CD4-positive, alpha-beta memory T cell (primary cell): Measurements from ENCODE around the gene TEKT2. TPM values are rescaled to one million over a fixed set of nuclear protein-coding genes. Genes with fewer than 3 reads are reported as not detected.

ENCODE experiments used
- CTCF ChIA-PET: fragments of 350-600 bp; sonication (Branson Sonifier 250); formaldehyde crosslinking; loops from one replicate; lab custom pipeline; 2021; ENCODE audit warnings: inconsistent platforms; ENCODE audit not compliant: partially characterized antibody; lab: Charles Lee
- POLR2A ChIA-PET: fragments of 350-600 bp; sonication (Branson Sonifier 250); formaldehyde crosslinking; loops from one replicate; lab custom pipeline; 2021; ENCODE audit not compliant: partially characterized antibody; lab: Charles Lee
- DNase-seq, 5 donors: peaks; one replicate each; pipeline versions ENCODE4 v3.0.0 to v3.0.0-alpha.2; 2020 to 2022; ENCODE audit warnings: mixed read lengths in 1 of 5
- H3K27ac ChIP-seq: one replicate; pipeline ENCODE4 v1.7.0; 2013; ENCODE audit warnings: low read depth, low read length
- H3K27me3 ChIP-seq: 2 replicates; pipeline ENCODE4 v1.7.0; 2013; ENCODE audit warnings: mild to moderate bottlenecking, low read length, moderate library complexity; ENCODE audit not compliant: insufficient read depth
- H3K36me3 ChIP-seq: 2 replicates; pipeline ENCODE4 v1.7.0; 2013; ENCODE audit warnings: mild to moderate bottlenecking, low read length, moderate library complexity; ENCODE audit not compliant: insufficient read depth
- H3K4me1 ChIP-seq: 2 replicates; pipeline ENCODE4 v1.7.0; 2013; ENCODE audit warnings: mild to moderate bottlenecking, low read length, moderate library complexity; ENCODE audit not compliant: insufficient read depth
- H3K4me3 ChIP-seq, 2 donors: one replicate each; pipeline ENCODE4 v1.7.0; 2013; ENCODE audit warnings: low read length in 2 of 2, mild to moderate bottlenecking in 1 of 2
- H3K9me3 ChIP-seq, 2 donors: one replicate each; pipeline ENCODE4 v1.7.0; 2013; ENCODE audit warnings: low read length in 2 of 2, control low read depth in 1 of 2; ENCODE audit not compliant: control insufficient read depth in 1 of 2
- H3K27ac Mint-ChIP-seq, 7 donors: one replicate each; pipeline ENCODE4 v1.8.0; 2020 to 2021; ENCODE audit warnings: mixed read lengths in 7 of 7, mild to moderate bottlenecking in 6 of 7, inconsistent platforms in 3 of 7, moderate library complexity in 3 of 7
- H3K27me3 Mint-ChIP-seq, 2 donors: one replicate each; pipeline ENCODE4 v1.8.0; 2020 to 2021; ENCODE audit warnings: mixed read lengths in 2 of 2
- H3K36me3 Mint-ChIP-seq, 2 donors: one replicate each; pipeline ENCODE4 v1.8.0; 2020 to 2021; ENCODE audit warnings: mixed read lengths in 2 of 2, inconsistent platforms in 1 of 2, mild to moderate bottlenecking in 1 of 2
- H3K4me1 Mint-ChIP-seq, 4 donors: one replicate each; pipeline ENCODE4 v1.8.0; 2020 to 2021; ENCODE audit warnings: mixed read lengths in 4 of 4, mild to moderate bottlenecking in 1 of 4
- H3K4me3 Mint-ChIP-seq, 8 donors: one replicate each; pipeline ENCODE4 v1.8.0; 2020 to 2021; ENCODE audit warnings: mixed read lengths in 8 of 8, mild to moderate bottlenecking in 7 of 8, moderate library complexity in 6 of 8, inconsistent platforms in 3 of 8
- H3K9me3 Mint-ChIP-seq, 8 donors: one replicate each; pipeline ENCODE4 v1.8.0; 2020 to 2021; ENCODE audit warnings: mixed read lengths in 8 of 8, mild to moderate bottlenecking in 5 of 8, inconsistent platforms in 3 of 8, moderate library complexity in 1 of 8
- intact Hi-C: fragments of 100-400 bp; cut with micrococcal nuclease; formaldehyde crosslinking; loops from one replicate; pipeline ENCODE4 v1.15.1; 2023
- polyA plus RNA-seq, 2 donors: library from polyadenylated mRNA; unstranded; fragments of 300-500 nt; fragmentation: Illumina TruSeq; gene quantifications; one replicate each; pipeline ENCODE4 v1.2.3, GENCODE V29; 2021
- total RNA-seq, 2 experiments: library from RNA; stranded (reverse); gene quantifications; one replicate each; pipeline ENCODE4 v1.2.3, GENCODE V29; 2021

TEKT2 gene
- total and polyA plus RNA-seq, 4 experiments from 2014 or later: not detected

DNA sequence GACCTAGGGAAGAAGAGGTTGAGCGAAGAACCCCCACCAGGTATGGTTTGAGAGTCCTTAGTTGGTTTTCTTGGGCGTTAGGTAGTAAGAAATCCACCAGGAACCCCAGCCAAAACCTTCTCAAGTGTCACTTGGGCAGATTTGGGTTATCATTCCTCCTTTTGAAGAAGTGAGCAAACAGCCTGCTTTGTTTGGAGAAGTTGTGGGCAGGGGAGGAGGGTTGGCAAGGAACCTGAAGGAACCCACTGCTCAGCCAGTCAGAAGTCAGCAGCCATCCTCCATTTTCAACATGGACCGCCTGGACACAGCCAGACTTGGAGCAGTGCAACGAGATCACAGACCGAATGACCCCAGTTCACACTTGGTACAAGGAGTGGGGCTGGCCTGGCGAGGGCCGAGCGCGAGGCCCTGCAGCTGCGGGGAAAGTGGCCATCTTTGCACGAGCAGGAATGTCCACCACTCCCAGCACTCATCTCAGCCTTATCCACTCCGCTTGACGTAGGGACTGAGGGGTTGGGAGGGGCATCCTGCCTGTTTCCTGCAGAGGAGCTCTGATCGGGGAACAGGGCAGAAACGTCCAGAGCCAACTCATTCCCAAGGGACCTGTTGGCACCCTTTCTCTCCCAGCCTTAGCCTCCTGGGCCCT, 12.0 kb downstream of the TEKT2 start:
- Mint-ChIP-seq H3K27me3 (no peaks in the 10 kb centered on the region), H3K4me3 (no peak overlapping the region), H3K27ac (peak overlapping the region in 1 of 7 donors; percentile 25), H3K36me3 (peaks cover 13 to 37% of the 10 kb centered on the region in 2 donors), H3K4me1 (peaks cover 0 to 28% (median 2%) of the 10 kb centered on the region in 4 donors), H3K9me3 (no peaks in the 10 kb centered on the region)
- Histone ChIP-seq H3K27ac (no peak overlapping the region), H3K27me3 (no peaks in the 10 kb centered on the region), H3K36me3 (peaks cover 51% of the 10 kb centered on the region), H3K4me3 (no peak overlapping the region), H3K9me3 (no peaks in the 10 kb centered on the region), H3K4me1 (no peaks in the 10 kb centered on the region)
- ChIA-PET POLR2A (interaction anchor here (1.6 kb wide), 1 partner anchor 128 kb away, joined by 6 read pairs; the partner anchor contains the start of gene THRAP3), CTCF (interaction anchor here (1.1 to 3.6 kb wide), 7 partner anchors 12 to 191 kb away, joined by 3 to 13 read pairs (median 4); no protein-coding TSS in a partner anchor)
- no peak for DNase-seq
- intact Hi-C loops: no loop called here

DNA sequence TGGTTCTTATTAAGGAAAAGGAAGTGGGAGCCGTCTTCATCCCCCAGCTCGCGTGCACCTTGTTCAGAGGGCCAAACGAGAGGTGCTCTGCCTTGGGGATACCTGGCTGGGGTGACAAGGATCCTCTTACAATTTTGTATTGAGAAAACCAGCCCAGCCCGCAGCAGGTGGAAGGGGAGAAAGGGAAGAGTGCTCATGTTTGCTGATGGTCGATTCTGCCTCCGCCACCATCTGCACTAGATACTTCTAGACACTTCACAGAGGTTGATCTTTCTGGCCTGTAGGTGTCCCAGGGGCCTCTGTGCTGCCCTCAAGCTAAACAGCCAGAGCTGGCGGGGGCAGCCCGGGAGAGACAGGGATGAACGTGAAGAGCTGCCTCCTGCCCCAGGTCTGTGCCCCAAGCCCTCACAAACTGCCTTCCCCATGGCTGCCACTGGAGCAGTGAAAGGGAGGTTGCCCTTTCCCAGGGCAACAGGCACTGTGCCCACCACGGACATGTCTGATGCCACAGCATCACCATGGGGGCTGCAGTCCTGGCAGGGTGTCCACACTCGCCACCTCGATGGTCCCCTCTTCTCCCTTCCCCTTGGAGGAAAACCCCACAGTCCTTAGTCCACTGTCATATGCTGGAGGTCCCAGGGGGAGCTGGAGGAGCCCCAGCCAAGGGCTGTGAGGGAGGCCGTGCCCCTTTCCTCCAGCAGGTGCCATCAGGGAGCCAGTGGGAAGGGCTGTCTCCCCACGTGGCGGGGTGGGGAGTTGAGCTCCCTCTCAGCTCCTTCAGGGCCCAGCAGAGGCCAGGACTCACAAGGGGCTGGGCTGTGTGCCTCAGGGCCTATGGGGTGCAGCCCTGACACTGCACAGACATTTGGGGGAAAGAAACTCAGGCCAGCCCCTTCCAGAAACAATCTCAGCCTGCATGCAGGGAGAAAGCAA, 12.9 kb downstream of the TEKT2 start:
- no peak for DNase-seq
- intact Hi-C loops: no loop called here
- peak overlapping the region in 2 of 7 donors; percentile 30 to 57 for H3K27ac Mint-ChIP-seq
- Histone ChIP-seq H3K4me3 (no peak overlapping the region), H3K27ac (no peak overlapping the region), H3K4me1 (no peaks in the 10 kb centered on the region), H3K27me3 (no peaks in the 10 kb centered on the region), H3K9me3 (no peaks in the 10 kb centered on the region), H3K36me3 (peaks cover 46% of the 10 kb centered on the region)
- CTCF ChIA-PET: interaction anchor here (1.4 to 3.6 kb wide), 4 partner anchors 11 to 189 kb away, joined by 3 to 13 read pairs (median 7); no protein-coding TSS in a partner anchor
- peaks cover 0 to 20% (median 2%) of the 10 kb centered on the region in 4 donors for H3K4me1 Mint-ChIP-seq
- no peaks in the 10 kb centered on the region for H3K27me3 Mint-ChIP-seq
- POLR2A ChIA-PET: interaction anchor here (1.1 to 1.6 kb wide), 2 partner anchors 52 to 127 kb away, joined by 3 to 6 read pairs; partner anchors contain the start of gene THRAP3
- H3K36me3 Mint-ChIP-seq: peaks cover 13 to 34% of the 10 kb centered on the region in 2 donors
- H3K9me3 Mint-ChIP-seq: no peaks in the 10 kb centered on the region
- H3K4me3 Mint-ChIP-seq: no peak overlapping the region

DNA sequence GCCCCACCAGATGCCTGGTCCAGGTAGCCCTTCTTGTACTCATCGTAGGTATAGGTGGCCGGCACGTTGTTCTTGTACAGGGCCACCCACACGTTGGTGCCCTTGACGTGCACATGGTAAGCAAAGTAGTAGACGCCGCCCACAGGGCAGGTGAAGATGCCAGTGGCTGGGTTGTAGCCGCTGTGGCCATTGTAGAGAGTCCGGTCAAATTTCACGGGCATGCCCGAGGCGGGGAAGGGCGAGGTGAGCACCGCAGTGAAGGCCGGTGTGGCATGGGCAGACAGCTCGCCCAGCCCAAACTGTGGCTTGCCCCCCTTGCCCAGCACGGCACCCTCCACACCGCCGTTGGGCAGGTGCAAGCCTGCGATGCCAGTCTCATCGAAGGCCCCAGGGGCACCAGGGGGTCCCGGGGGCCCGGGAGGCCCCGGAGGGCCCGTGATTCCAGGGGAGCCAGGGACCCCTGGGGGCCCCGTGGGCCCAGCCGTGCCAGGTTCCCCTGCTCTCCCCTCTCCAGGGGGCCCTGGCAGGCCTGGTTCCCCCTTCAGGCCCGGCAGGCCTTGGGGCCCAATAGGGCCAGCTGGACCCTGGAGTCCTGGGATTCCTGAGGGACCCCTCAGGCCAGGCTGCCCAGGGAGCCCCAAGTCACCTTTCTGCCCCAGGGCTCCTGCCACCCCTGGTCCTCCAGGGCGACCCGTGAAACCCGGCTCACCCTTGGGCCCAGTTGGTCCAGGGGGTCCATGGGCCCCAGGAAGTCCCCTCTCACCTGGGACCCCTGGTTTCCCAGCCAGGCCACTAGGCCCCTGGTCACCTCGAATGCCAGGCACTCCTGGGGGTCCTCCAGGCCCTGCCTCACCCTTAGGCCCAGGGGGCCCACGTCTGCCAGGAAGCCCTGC, 14.0 kb downstream of the TEKT2 start:
- ChIA-PET POLR2A (interaction anchor here (0.9 to 1.6 kb wide), 3 partner anchors 37 to 126 kb away, joined by 3 to 6 read pairs (median 5); partner anchors contain the start of gene THRAP3), CTCF (interaction anchor here (1.5 to 3.6 kb wide), 3 partner anchors 37 to 188 kb away, joined by 3 to 13 read pairs (median 10); no protein-coding TSS in a partner anchor)
- Histone ChIP-seq H3K36me3 (peaks cover 34% of the 10 kb centered on the region), H3K4me3 (no peak overlapping the region), H3K9me3 (no peaks in the 10 kb centered on the region), H3K4me1 (no peaks in the 10 kb centered on the region), H3K27me3 (no peaks in the 10 kb centered on the region), H3K27ac (no peak overlapping the region)
- peak overlapping the region in 1 of 7 donors; percentile 12 for H3K27ac Mint-ChIP-seq
- peaks cover 5 to 25% of the 10 kb centered on the region in 2 donors for H3K36me3 Mint-ChIP-seq
- H3K4me3 Mint-ChIP-seq: no peak overlapping the region
- intact Hi-C loops: no loop called here
- DNase-seq: no peak
- no peaks in the 10 kb centered on the region for H3K27me3 Mint-ChIP-seq
- H3K4me1 Mint-ChIP-seq: peaks cover 0 to 8% (median 2%) of the 10 kb centered on the region in 4 donors
- no peaks in the 10 kb centered on the region for H3K9me3 Mint-ChIP-seq

DNA sequence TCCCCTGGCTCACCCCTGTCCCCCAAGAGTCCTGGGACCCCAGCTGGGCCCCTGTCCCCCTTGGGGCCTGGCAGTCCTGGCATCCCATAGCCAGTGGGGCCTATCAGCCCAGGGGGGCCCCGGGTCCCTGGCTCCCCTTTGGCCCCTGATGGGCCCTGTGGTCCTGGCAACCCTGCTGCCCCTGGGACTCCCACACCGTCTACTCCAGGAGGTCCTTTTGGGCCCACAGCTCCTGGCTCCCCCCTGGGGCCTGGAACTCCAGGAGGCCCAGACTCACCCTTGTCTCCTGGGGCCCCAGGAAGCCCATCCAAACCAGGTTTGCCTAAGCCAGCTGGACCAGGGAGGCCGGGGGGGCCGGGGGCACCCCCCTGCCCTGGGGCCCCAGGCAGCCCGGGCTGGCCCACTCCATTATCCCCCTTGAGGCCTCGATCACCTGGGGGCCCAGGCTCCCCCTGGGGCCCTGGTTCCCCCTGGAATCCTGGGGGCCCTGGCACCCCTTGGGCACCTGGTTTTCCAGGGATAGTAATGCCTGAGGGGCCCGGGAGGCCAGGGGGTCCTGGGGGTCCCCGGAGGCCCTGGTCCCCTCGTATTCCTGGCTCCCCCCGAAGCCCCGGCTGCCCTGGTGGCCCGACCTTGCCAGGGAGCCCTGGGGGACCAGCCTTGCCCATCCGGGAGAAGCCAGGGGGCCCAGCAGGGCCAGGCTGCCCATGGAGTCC, 14.9 kb downstream of the TEKT2 start:
- H3K27me3 Mint-ChIP-seq: no peaks in the 10 kb centered on the region
- no peak overlapping the region for H3K27ac Mint-ChIP-seq
- Histone ChIP-seq H3K4me3 (no peak overlapping the region), H3K27ac (no peak overlapping the region), H3K36me3 (peaks cover 25% of the 10 kb centered on the region), H3K9me3 (no peaks in the 10 kb centered on the region), H3K27me3 (no peaks in the 10 kb centered on the region), H3K4me1 (no peaks in the 10 kb centered on the region)
- H3K4me1 Mint-ChIP-seq: peaks cover 0 to 4% (median under 1%) of the 10 kb centered on the region in 4 donors
- H3K4me3 Mint-ChIP-seq: no peak overlapping the region
- POLR2A ChIA-PET: interaction anchor here (0.9 kb wide), 1 partner anchor 36 kb away, joined by 5 read pairs; no protein-coding TSS in a partner anchor
- intact Hi-C loops: loop anchor here (1.0 kb wide), 4 partner anchors 35 to 321 kb away; no protein-coding TSS in a partner anchor
- H3K9me3 Mint-ChIP-seq: no peaks in the 10 kb centered on the region
- no peak for DNase-seq
- CTCF ChIA-PET: no interaction called here
- peaks cover 0 to 17% of the 10 kb centered on the region in 2 donors for H3K36me3 Mint-ChIP-seq

DNA sequence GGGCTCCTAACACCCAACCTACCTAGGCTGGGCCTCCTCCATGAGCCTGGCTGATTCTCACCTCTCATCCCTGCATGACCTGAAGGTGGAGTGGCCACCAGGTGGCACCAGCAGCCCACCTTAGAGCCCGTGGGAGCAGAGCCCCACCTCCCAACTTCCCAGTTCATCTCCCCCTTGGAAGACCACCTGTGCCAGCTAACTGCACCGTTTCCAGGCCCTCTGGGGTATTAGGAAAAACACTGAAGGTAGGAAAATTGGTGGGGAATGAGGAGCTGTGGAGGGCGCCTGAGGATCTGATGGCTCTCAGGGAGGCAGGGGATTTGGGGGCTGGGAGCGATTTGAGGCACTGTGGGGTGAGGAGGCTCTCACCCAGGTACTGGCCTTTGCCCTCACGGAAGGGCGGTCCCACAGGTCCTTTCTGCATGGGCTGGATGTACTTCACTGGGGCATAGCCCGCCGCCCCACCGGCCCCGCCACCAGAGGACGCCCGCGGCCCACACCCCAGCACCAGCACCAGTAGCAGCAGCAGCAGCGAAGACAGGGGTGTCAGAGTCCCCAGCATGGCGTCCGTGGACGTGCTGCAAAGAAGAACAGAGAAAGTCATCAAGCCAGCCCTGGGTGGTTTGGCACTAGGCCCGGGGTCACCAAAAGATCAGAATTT, 15.9 kb downstream of the TEKT2 start:
- no peaks in the 10 kb centered on the region for H3K4me1 ChIP-seq
- Mint-ChIP-seq H3K4me1 (peaks cover 0 to 4% (median under 1%) of the 10 kb centered on the region in 4 donors), H3K36me3 (peaks cover 0 to 8% of the 10 kb centered on the region in 2 donors), H3K9me3 (no peaks in the 10 kb centered on the region), H3K4me3 (peak overlapping the region in 2 of 8 donors; percentile 26 to 39), H3K27ac (peak overlapping the region in 1 of 7 donors; percentile 50), H3K27me3 (no peaks in the 10 kb centered on the region)
- POLR2A ChIA-PET: interaction anchor here (1.0 to 1.1 kb wide), 2 partner anchors 35 to 50 kb away, joined by 6 to 7 read pairs; partner anchors contain the start of gene TRAPPC3
- intact Hi-C loops: loop anchor here (1.0 kb wide), 4 partner anchors 34 to 320 kb away; no protein-coding TSS in a partner anchor
- no peak overlapping the region for H3K27ac ChIP-seq
- CTCF ChIA-PET: interaction anchor here (0.6 to 3.7 kb wide), 13 partner anchors 10 to 320 kb away, joined by 3 to 34 read pairs (median 4); partner anchors contain the start of gene TRAPPC3
- peaks cover 15% of the 10 kb centered on the region for H3K36me3 ChIP-seq
- H3K4me3 ChIP-seq: no peak overlapping the region
- no peaks in the 10 kb centered on the region for H3K27me3 ChIP-seq
- peak; percentile 62 to 71 (median 70) for DNase-seq
- H3K9me3 ChIP-seq: no peaks in the 10 kb centered on the region
